GM19025 (cell line): ENCODE results near the gene ERN1.

Source experiments
- ATAC-seq: cut with Tn5 transposase; IDR thresholded peaks from one replicate; pipeline ENCODE4 v1.9.1; 2021; ENCODE audit warnings: mild to moderate bottlenecking, low read depth, moderate library complexity; ENCODE audit not compliant: unreplicated experiment

The ERN1 gene

GRCh38 chr17:63998050-63998720 lies 131.8 kb downstream of the ERN1 start, which contains the start of gene PRR29:
Gene PRR29, plus strand, starts transcription at chr17:63998351. Its CDS starts 14 bp downstream, at chr17:63998365.
- peak; percentile 57 for ATAC-seq

GRCh38 chr17:63997341-63998048 lies 132.4 kb downstream of the ERN1 start:
- no peak for ATAC-seq

DNA sequence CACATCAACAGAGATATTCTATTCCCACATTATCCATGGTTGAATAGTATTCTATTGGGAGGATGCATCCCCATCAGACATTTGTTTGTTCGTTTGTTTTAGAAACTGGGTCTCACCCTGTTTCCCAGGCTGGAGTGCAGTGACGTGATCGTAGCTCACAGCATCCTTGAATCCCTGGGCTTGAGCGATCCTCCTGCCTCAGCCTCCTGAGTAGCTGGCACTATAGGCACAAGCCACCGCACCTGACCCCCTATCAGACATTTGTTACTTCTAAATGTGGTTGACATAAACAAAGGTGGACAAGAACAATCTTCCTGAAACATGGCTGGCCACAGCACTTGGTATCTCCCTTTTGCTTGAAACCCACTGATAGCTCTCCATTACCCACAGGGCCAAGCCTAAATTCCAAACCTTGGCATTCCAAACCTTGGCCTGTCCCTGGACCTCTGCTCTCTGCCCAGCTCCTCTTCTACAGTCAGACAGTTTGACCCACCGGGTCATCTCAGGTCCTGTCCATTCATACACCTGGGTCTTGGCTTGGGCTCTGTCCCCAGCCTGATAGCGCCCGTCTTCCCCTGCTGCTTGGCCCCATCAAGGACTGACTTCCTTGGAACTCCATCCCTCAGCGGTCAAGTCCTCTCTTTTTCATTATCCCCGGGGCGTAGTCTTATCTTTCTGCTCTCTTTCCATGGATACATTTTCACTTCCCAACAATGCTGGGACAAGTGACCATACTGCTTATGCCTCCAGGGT lies 133.3 kb downstream of the ERN1 start:
- ATAC-seq: no peak

DNA sequence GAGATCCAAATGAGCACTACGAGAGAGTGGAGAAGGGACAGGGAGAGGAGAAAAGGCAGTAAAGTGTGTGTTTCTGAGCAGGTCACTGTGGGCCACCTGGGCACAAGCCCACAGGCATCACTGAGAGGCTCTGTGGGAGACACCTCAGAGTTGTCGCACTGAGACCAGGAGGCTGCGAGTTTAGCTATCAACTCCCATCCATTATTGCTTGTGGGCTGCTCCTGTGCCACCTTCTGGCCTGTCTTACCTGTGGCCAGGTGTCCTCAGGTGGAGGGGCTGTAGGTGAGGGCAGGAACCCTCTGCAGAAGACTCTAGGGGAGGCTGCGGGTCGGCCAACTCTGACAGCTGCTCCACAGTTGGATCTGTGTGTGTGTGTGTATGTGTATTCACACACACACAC lies 134.3 kb downstream of the ERN1 start:
- ATAC-seq: no peak

DNA sequence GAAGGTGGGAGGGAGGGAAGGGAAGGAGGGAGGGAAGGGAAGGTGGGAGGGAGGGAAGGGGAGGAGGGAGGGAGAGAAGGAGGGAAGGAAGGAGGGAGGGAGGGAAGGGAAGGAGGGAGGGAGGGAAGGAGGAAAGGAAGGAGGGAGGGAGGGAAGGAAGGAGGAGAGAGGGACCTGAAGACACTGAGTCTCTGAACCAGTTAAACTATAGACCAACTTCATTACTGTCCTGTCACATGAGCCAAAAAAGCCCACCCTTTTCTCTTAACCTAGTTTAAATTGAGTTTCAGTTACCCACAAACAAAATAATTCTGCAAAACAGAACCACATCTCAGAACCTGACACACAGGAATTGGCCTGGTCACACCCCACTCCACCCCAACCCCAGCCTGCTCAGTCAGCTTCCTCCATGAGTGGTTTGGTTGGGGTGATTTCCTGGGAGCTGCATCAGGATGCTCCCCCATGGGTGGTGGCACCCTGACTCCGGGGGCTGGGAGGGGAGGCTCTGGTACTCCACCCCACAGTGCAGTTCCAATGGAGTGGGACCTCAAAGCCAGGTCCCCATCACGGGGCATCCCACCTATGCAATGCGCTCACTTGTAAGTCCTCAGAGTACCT lies 136.5 kb downstream of the ERN1 start:
- ATAC-seq: no peak

GRCh38 chr17:63991611-63992010 lies 138.3 kb downstream of the ERN1 start:
- ATAC-seq: no peak

- ATAC-seq: no peak
These were observed 140.2 kb downstream of the ERN1 start for GRCh38 chr17:63989622-63990345.
